Astrocyte of the spinal cord (primary cell): ENCODE measurements around the gene ZFP91.
A peak's percentile ranks its signal among the peaks of the same experiment; 100 is the strongest.
"Not testable (repeated sequence)": the region's sequence is repeated elsewhere in the genome, so short reads cannot be mapped to it uniquely, and the experiment has no call there.

Source experiments
- DNase-seq: peaks from one replicate; pipeline ENCODE4 v3.0.0; 2011; ENCODE audit warnings: low read depth, low spot score
- H3K4me3 ChIP-seq: 2 replicates; pipeline ENCODE4 v1.5.1; 2011; ENCODE audit warnings: low read depth, mild to moderate bottlenecking, low read length, moderate library complexity
- CTCF ChIP-seq: IDR thresholded peaks from 2 replicates; pipeline ENCODE4 v1.5.1; 2012; ENCODE audit warnings: low read depth, mild to moderate bottlenecking, low read length, inconsistent platforms
- in situ Hi-C: cut with HindIII; loops from 2 replicates; pipeline ENCODE4 v1.10.0; 2017; ENCODE audit warnings: low sequenced_read_pairs

The ZFP91 gene

DNA sequence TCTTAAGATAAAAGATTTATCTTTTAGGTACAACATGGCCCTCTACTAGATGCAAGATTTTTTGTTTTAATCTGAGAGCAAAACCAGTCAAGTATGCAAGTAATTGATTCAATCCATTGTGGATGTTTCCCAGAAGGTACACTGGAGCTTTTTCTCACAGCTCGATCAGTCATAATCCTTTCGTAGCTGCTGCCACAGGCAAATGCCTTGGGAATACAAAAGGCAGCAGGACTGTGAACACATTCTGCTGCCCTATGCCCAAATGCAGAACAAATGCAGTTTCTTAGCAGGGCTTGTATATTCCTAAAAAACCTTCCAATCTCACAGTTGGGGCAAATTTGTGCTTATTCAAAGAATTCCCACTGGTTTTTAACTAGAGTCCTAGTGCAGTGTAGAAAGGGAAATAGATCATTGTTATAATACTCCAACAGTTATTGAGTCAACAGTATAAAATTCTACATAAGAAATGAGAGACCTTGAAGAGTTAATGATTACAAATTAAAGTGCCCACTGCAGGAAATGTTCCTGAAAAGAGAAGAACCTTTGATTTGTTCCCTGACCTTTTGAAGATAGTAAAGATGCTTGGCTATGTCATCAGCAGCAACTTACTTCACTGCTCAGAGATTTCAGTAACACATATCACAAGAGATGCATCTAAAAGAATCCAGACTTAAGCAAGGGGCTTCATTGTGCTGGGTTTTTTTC is 17.3 kb upstream of the ZFP91 start:
- DNase-seq = no peak
- in situ Hi-C loops = no loop called here
- no peak overlapping the region for H3K4me3 ChIP-seq
- TF ChIP-seq CTCF = no peak

GRCh38 chr11:58562375-58562800 is 16.5 kb upstream of the ZFP91 start:
- no peak overlapping the region for H3K4me3 ChIP-seq
- DNase-seq = no peak
- TF ChIP-seq CTCF = no peak
- in situ Hi-C loops = no loop called here

GRCh38 chr11:58564231-58564630 is 14.6 kb upstream of the ZFP91 start:
- H3K4me3 ChIP-seq = no peak overlapping the region
- in situ Hi-C loops = no loop called here
- DNase-seq = no peak
- TF ChIP-seq CTCF = no peak

DNA sequence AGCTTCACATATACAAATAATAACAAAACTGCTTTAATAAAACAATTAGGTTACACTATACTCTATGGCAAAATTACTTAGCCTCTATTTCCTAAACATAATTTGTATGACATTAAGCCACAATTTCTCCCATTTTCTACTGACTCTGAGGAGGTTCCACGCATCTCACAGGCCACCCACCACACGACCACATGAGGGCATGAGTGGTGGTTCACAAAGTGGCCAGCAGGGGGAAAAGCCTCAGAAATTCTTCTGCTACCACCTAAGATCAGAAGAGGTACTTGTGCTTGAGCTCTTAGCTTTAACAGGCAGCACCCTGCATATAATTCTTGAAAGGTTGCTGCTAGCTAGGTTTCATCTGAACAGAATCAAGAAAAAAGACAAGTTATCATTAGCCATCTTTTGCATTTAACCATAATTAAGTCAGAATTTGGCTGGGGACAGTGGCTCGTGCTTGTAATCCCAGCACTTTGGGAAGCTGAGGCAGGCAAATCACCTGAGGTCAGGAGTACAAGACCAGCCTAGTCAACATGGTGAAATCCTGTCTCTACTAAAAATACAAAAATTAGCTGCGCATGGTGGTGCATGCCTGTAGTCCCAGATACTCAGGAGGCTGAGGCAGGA is 10.9 kb upstream of the ZFP91 start:
- in situ Hi-C loops = no loop called here
- TF ChIP-seq CTCF = peak; percentile 91
- peak; percentile 65 for DNase-seq
- H3K4me3 ChIP-seq = no peak overlapping the region

- DNase-seq, H3K4me3 ChIP-seq, in situ Hi-C loops: not testable (repeated sequence)
These were observed 6.0 kb upstream of the ZFP91 start for GRCh38 chr11:58572906-58573305.

DNA sequence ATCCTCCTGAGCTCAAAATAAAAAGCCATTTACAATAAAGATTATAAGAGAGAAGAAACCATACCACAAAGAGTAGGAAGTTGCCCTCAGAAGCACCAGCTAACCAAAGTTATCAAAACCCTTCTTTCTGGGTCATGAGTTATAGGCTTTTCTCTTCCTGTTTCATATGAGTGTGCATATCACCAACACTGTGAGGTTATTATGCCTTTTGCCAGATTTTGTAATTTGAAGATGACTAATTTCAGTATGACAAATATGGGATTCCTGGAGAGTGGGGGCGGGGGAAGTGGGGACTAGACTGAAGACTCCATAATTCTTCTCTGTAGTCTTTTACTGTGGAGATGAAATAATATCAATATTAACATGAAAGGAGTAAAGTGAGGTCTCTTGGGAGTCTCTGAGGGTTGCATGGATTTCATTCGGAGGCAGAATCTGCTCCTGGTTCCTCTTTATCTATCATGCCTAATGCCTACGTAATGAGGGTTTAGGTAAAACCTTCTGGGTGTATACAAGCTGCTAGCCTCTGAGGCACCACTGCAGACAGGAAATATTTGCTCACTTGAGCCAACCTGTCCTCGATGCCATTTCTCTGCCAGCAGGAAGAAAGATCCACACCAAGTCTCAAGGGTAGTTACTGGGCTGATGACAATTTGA is 5.3 kb upstream of the ZFP91 start:
- DNase-seq = peak; percentile 68
- no peak for TF ChIP-seq CTCF
- no peak overlapping the region for H3K4me3 ChIP-seq
- in situ Hi-C loops = no loop called here

DNA sequence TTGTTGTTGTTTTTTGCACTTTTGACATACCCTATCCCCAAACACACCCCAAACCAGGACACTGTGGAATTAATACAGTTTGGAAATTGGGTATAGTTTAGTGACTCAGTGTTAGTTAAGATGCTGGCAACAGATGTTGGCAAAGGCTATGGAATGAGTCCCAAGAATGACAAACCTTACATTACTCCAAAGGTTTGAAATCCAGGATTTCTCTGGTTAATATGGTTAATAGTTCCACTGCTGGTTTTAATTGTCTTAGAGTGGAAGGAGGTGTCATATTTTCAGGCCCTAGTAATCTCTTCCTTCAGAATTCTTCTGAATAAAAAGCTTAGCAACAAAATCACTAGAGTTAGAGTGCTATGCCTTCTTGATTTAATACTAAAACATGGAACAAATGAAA is 4.0 kb upstream of the ZFP91 start:
- no peak for TF ChIP-seq CTCF
- peak; percentile 54 for DNase-seq
- no peak overlapping the region for H3K4me3 ChIP-seq
- in situ Hi-C loops = no loop called here
